ENCODE data around the gene PACS2. TPM values are rescaled to one million over a fixed set of nuclear protein-coding genes. Genes with fewer than 3 reads are reported as not detected.
"Not testable (repeated sequence)": the region's sequence is repeated elsewhere in the genome, so short reads cannot be mapped to it uniquely, and the experiment has no call there.

PACS2 gene
- total RNA-seq, 3 donors from 2014 or later: 46.0 to 70.9 (median 67.8) TPM

DNA sequence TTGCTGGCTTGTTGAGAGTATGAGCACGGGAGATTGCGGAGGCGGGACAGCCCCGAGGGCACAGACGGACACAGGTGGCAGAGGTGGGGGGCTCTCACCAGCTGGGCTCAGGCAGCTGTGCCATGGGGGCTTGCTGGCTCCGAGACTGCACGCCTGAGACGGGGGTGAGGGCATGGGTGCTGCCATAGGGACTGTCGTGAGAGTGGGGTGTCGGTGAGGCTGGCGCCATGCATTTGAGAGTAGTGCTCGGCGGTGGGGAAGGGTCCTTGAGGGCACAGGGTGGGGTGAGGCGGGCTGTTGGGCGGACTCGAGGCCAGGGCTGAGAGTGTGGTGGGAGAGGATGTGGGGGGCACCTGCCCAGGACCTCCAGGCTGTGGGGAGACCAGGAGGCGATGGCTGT is 43.1 kb downstream of the PACS2 start:
- Histone ChIP-seq H3K36me3 (no peaks in the 10 kb centered on the region), H3K27ac (no peak overlapping the region), H3K27me3 (no peaks in the 10 kb centered on the region), H3K9me3 (no peaks in the 10 kb centered on the region), H3K4me3 (no peak overlapping the region), H3K4me1 (no peaks in the 10 kb centered on the region)
- intact Hi-C loops (cut with DNase I; ENCODE audit: low total_unique reads): no loop called here
- no peak for TF ChIP-seq POLR2A (IDR thresholded peaks at IDR 0.05)
- TF ChIP-seq, protein P1, sequence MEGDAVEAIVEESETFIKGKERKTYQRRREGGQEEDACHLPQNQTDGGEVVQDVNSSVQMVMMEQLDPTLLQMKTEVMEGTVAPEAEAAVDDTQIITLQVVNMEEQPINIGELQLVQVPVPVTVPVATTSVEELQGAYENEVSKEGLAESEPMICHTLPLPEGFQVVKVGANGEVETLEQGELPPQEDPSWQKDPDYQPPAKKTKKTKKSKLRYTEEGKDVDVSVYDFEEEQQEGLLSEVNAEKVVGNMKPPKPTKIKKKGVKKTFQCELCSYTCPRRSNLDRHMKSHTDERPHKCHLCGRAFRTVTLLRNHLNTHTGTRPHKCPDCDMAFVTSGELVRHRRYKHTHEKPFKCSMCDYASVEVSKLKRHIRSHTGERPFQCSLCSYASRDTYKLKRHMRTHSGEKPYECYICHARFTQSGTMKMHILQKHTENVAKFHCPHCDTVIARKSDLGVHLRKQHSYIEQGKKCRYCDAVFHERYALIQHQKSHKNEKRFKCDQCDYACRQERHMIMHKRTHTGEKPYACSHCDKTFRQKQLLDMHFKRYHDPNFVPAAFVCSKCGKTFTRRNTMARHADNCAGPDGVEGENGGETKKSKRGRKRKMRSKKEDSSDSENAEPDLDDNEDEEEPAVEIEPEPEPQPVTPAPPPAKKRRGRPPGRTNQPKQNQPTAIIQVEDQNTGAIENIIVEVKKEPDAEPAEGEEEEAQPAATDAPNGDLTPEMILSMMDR (IDR thresholded peaks at IDR 0.05): no peak
- TF ChIP-seq POLR2AphosphoS5 (IDR thresholded peaks at IDR 0.05): no peak
- no peak for DNase-seq (ENCODE audit: low spot score in 2 of 2)

DNA sequence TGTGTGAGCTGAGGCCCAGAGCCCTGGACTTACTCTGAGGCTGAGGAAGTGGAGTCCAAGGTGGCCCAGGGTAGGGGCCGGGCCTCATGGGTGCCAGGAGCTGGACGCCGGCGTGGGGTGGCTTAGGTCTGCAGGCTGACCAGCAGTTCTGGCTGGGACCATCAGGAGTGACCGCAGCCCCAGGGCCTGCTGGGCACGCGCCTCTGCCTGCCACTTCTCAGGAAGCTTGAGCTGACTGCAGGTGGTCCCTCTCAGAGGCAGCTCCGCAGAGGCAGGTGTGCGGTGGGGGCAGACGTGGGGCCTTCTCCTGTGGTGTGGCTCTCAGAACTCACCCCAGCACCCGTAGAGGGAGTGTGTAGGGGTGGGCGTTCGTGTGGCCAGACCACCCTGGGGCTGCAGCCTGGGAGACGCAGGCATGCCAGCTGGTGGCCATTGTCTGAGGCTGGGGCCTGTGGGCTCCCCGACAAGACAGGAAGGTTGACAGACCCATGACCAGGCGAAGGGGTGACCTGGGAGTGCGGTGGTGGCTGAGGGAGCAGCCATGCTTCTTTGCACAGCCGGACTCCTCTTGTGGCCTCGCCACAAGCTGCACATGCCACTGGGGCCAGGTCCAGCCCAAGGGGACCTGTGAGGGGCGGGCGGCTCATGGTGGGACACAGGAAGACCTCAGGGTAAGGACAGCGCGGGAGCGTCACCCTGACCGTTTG is 43.7 kb downstream of the PACS2 start:
- Histone ChIP-seq H3K36me3 (no peaks in the 10 kb centered on the region), H3K4me1 (no peaks in the 10 kb centered on the region), H3K4me3 (no peak overlapping the region), H3K9me3 (no peaks in the 10 kb centered on the region), H3K27ac (no peak overlapping the region), H3K27me3 (no peaks in the 10 kb centered on the region)
- TF ChIP-seq POLR2A (IDR thresholded peaks at IDR 0.05): no peak
- TF ChIP-seq POLR2AphosphoS5 (IDR thresholded peaks at IDR 0.05): no peak
- TF ChIP-seq, protein P1 (IDR thresholded peaks at IDR 0.05): no peak
- DNase-seq (ENCODE audit: low spot score in 2 of 2): no peak
- intact Hi-C loops (cut with DNase I; ENCODE audit: low total_unique reads): no loop called here

DNA sequence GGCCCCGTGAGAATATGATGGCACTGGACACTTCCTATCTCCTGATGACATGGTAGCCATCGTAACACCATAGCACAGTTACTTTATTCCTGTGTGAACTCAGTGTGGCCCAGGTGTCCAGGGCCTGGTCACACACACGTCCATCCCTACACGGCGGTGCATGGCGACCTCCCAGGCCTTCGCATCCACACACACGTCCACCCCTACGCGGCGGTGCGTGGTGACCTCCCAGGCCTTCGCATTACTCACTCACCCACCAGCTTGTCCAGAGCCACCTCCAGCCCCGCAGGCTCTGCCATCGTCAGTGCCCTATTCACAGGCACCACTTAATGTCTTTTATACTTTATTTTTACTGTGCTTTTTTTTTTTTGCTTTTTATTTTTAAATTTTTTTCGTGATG is 44.4 kb downstream of the PACS2 start:
- Histone ChIP-seq H3K9me3 (no peaks in the 10 kb centered on the region), H3K36me3 (no peaks in the 10 kb centered on the region), H3K4me1 (no peaks in the 10 kb centered on the region), H3K27me3 (no peaks in the 10 kb centered on the region), H3K4me3 (no peak overlapping the region), H3K27ac (no peak overlapping the region)
- TF ChIP-seq POLR2A (IDR thresholded peaks at IDR 0.05) (no peak), POLR2AphosphoS5 (IDR thresholded peaks at IDR 0.05) (no peak)
- TF ChIP-seq, protein P1 (IDR thresholded peaks at IDR 0.05): no peak
- intact Hi-C loops (cut with DNase I; ENCODE audit: low total_unique reads): no loop called here
- no peak for DNase-seq (ENCODE audit: low spot score in 2 of 2)

DNA sequence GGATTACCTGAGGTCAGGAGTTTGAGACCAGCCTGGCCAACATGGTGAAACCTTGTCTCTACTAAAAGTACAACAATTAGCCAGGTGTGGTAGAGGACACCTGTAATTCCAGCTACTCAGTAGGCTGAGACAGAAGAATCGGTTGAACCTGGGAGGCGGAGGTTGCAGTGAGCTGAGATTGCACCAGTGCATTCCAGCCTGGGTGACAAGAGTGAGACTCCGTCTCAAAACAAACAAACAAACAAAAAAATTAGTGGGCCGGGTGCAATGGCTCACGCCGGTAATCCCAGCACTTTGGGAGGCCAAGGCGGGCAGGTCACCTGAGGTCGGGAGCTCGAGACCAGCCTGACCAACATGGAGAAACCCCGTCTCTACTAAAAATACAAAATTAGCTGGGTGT is 46.9 kb downstream of the PACS2 start:
- H3K27ac ChIP-seq; intact Hi-C loops (cut with DNase I; ENCODE audit: low total_unique reads): not testable (repeated sequence)

DNA sequence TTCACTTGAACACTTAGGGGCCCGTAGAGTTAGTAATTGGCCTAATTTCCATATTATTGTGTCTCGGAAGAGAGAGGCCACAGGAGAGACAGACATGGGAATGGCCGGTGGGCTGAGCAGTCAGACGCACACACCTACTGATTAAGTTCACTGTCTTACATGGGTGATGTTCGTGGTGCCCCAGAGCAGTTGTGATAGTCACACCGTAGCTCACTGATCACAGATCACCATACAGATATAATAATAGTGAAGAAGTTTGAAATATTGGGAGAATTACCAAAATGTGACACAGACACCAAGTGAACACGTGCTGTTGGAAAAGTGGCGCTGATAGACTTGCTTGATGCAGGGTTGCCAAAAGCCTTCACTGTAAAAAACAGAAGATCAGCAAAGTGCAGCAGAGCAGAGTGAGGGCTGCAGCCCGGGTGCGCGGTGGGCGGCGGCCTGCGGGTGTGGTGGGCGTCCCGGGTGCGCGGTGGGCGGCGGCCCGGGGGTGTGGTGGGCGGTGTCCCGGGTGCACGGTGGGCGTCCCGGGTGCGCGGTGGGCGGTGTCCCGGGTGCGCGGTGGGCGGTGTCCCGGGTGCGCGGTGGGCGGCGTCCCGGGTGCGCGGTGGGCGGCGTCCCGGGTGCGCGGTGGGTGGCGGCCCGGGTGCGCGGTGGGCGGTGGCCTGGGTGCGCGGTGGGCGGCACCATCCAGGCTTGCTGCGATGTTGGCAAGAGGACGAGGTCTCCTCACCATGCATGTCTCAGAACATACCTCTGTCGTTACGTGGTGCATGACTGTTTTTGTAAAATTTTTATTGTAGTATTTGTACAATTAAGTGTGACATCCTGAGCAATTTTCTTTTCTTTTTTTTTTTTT is 49.5 kb downstream of the PACS2 start:
- Histone ChIP-seq H3K27me3 (no peaks in the 10 kb centered on the region), H3K36me3 (no peaks in the 10 kb centered on the region), H3K27ac (no peak overlapping the region), H3K4me3 (peak overlapping the region in 2 of 3 donors; percentile 36 to 64), H3K4me1 (no peaks in the 10 kb centered on the region), H3K9me3 (no peaks in the 10 kb centered on the region)
- intact Hi-C loops (cut with DNase I; ENCODE audit: low total_unique reads): no loop called here
- no peak for TF ChIP-seq POLR2A (IDR thresholded peaks at IDR 0.05)
- TF ChIP-seq POLR2AphosphoS5 (IDR thresholded peaks at IDR 0.05): no peak
- TF ChIP-seq, protein P1 (IDR thresholded peaks at IDR 0.05): no peak
- DNase-seq (ENCODE audit: low spot score in 2 of 2): no peak

More for the DNA sequence above, 46.9 kb downstream of the PACS2 start:
- H3K9me3 ChIP-seq; H3K36me3 ChIP-seq; H3K27me3 ChIP-seq; DNase-seq (ENCODE audit: low spot score in 2 of 2); H3K4me3 ChIP-seq; H3K4me1 ChIP-seq: not testable (repeated sequence)

Data from breast epithelium (tissue), 4 donors.